ENCODE results near the gene FIBP. TPM values are rescaled to one million over a fixed set of nuclear protein-coding genes. Genes with fewer than 3 reads are reported as not detected.

FIBP gene
- total and polyA plus RNA-seq, 9 donors, result 47.1 to 63.8 (median 59.2) TPM

GRCh38 chr11:65844231-65844872, 43.9 kb downstream of the FIBP start:
- H3K4me3 ChIP-seq (ENCODE audit: low read length), result no peak overlapping the region

GRCh38 chr11:65843811-65844210, 44.5 kb downstream of the FIBP start:
- no peaks in the 10 kb centered on the region for H3K36me3 ChIP-seq (ENCODE audit: control insufficient read depth, insufficient read depth, low read length)
- no peak overlapping the region for H3K4me3 ChIP-seq (ENCODE audit: low read length)
- no peaks in the 10 kb centered on the region for H3K9me3 ChIP-seq (replicated peaks; ENCODE audit: control insufficient read depth, low read depth, low read length)
- no CpG with 5 or more reads among the region's 3 CpGs for WGBS (ENCODE audit: insufficient coverage)
- H3K27me3 ChIP-seq (ENCODE audit: control insufficient read depth, insufficient read depth, low read length), result no peaks in the 10 kb centered on the region
- no peaks in the 10 kb centered on the region for H3K4me1 ChIP-seq (ENCODE audit: control insufficient read depth, insufficient read depth, low read length)
- H3K27ac ChIP-seq (ENCODE audit: low read length), result no peak overlapping the region
- DNase-seq, result no peak

More at GRCh38 chr11:65844231-65844872, 43.9 kb downstream of the FIBP start:
- Histone ChIP-seq H3K36me3 (ENCODE audit: control insufficient read depth, insufficient read depth, low read length) (no peaks in the 10 kb centered on the region), H3K9me3 (replicated peaks; ENCODE audit: control insufficient read depth, low read depth, low read length) (no peaks in the 10 kb centered on the region), H3K27ac (ENCODE audit: low read length) (no peak overlapping the region), H3K4me1 (ENCODE audit: control insufficient read depth, insufficient read depth, low read length) (no peaks in the 10 kb centered on the region), H3K27me3 (ENCODE audit: control insufficient read depth, insufficient read depth, low read length) (no peaks in the 10 kb centered on the region)
- 95% methylated on average over 3 of the region's 10 CpGs for WGBS (ENCODE audit: insufficient coverage)
- DNase-seq, result no peak

DNA sequence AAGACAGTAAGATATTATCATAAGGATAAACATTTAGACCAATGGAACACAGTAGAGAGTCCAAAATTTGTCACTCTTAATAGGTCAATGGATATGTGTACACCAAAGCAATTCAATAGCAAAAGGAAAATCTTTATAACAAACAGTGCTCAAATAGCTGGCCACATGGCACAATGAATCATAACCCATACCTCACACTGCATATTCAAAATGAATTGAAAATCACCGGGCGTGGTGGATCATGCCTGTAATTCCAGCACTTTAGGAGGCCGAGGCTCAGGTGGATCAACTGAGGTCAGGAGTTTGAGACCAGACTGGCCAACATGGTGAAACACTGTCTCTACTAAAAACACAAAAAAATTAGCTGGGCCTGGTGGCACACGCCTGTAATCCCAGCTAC, 46.1 kb downstream of the FIBP start:
- Histone ChIP-seq H3K27me3 (ENCODE audit: control insufficient read depth, insufficient read depth, low read length) (no peaks in the 10 kb centered on the region), H3K27ac (ENCODE audit: low read length) (no peak overlapping the region), H3K4me3 (ENCODE audit: low read length) (no peak overlapping the region), H3K9me3 (replicated peaks; ENCODE audit: control insufficient read depth, low read depth, low read length) (no peaks in the 10 kb centered on the region), H3K4me1 (ENCODE audit: control insufficient read depth, insufficient read depth, low read length) (no peaks in the 10 kb centered on the region), H3K36me3 (ENCODE audit: control insufficient read depth, insufficient read depth, low read length) (no peaks in the 10 kb centered on the region)
- WGBS (ENCODE audit: insufficient coverage), result no CpG with 5 or more reads among the region's 4 CpGs
- DNase-seq, result no peak

DNA sequence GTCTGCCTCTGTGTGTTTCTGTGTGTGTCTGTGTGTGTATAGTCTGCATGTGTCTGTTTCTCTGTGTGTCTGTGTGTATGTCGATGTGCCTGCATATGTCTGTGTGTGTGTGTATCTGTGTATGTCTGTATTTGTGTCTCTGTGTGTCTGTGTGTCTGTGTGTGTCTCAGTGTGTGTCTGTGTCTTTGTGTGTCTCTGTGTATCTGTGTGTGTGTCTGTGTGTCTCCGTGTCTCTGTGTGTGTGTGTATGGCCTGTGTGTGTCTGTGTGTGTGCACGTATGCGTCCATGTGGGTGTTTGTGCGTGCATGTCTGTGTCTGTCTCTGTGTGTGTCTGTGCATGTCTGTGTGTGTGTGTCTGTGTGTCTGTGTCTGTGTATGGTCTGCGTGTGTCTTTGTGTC, 54.1 kb downstream of the FIBP start:
- no peak for DNase-seq
- 39% methylated on average over 6 of the region's 6 CpGs for WGBS (ENCODE audit: insufficient coverage)
- H3K27me3 ChIP-seq (ENCODE audit: control insufficient read depth, insufficient read depth, low read length), result peaks cover 6% of the 10 kb centered on the region

More for the DNA sequence above, 54.1 kb downstream of the FIBP start:
- H3K27ac ChIP-seq (ENCODE audit: low read length), result no peak overlapping the region
- H3K9me3 ChIP-seq (replicated peaks; ENCODE audit: control insufficient read depth, low read depth, low read length), result no peaks in the 10 kb centered on the region
- H3K4me3 ChIP-seq (ENCODE audit: low read length), result peak overlapping the region; percentile 68
- H3K36me3 ChIP-seq (ENCODE audit: control insufficient read depth, insufficient read depth, low read length), result no peaks in the 10 kb centered on the region
- peaks cover 16% of the 10 kb centered on the region for H3K4me1 ChIP-seq (ENCODE audit: control insufficient read depth, insufficient read depth, low read length)

Other genes with a start within 250 kb of the FIBP start
- gene RELA, start 225.6 kb downstream of the FIBP start, total RNA-seq, result 18.8 TPM
- gene RELA, start 225.6 kb downstream of the FIBP start, polyA plus RNA-seq (ENCODE audit: insufficient read depth in 1 of 8, insufficient read length in 8 of 8, low replicate concordance in 1 of 8), result 10 to 100 TPM; 38.6 to 54.2 (median 44.5) TPM
- gene KAT5, start 176.2 kb downstream of the FIBP start, total RNA-seq, result 40.4 TPM
- 10 to 100 TPM; 31.1 to 45.4 (median 39.7) TPM for gene KAT5, start 176.2 kb downstream of the FIBP start, polyA plus RNA-seq (ENCODE audit: insufficient read depth in 1 of 8, insufficient read length in 8 of 8, low replicate concordance in 1 of 8)
- 35.1 TPM for gene RNASEH2C, start 167.7 kb downstream of the FIBP start, total RNA-seq
- 10 to 100 TPM; 23.3 to 37.8 (median 25.6) TPM for gene RNASEH2C, start 167.7 kb downstream of the FIBP start, polyA plus RNA-seq (ENCODE audit: insufficient read depth in 1 of 8, insufficient read length in 8 of 8, low replicate concordance in 1 of 8)
- 1.6 TPM for gene AP5B1, start 107.5 kb downstream of the FIBP start, total RNA-seq
- 1 to 10 TPM; 1.6 to 3.4 (median 2.2) TPM for gene AP5B1, start 107.5 kb downstream of the FIBP start, polyA plus RNA-seq (ENCODE audit: insufficient read depth in 1 of 8, insufficient read length in 8 of 8, low replicate concordance in 1 of 8)
- gene OVOL1, start 101.4 kb downstream of the FIBP start, total RNA-seq, result not detected
- 1 to 10 TPM in 1 of 8 donors, under 1 TPM in 2, not detected in 5; 0.32 to 1.7 (median 0.41) TPM for gene OVOL1, start 101.4 kb downstream of the FIBP start, polyA plus RNA-seq (ENCODE audit: insufficient read depth in 1 of 8, insufficient read length in 8 of 8, low replicate concordance in 1 of 8)
- 0.98 TPM for gene SNX32, start 54.5 kb downstream of the FIBP start, total RNA-seq
- 1 to 10 TPM in 7 of 8 donors, under 1 TPM in 1; 1.00 to 2.6 (median 1.5) TPM for gene SNX32, start 54.5 kb downstream of the FIBP start, polyA plus RNA-seq (ENCODE audit: insufficient read depth in 1 of 8, insufficient read length in 8 of 8, low replicate concordance in 1 of 8)
- 436 TPM for gene CFL1, start 30.3 kb downstream of the FIBP start, total RNA-seq
- gene CFL1, start 30.3 kb downstream of the FIBP start, polyA plus RNA-seq (ENCODE audit: insufficient read depth in 1 of 8, insufficient read length in 8 of 8, low replicate concordance in 1 of 8), result 100 to 1,000 TPM; 590 to 789 (median 728) TPM
- gene MUS81, start 28.0 kb downstream of the FIBP start, total RNA-seq, result 34.4 TPM
- gene MUS81, start 28.0 kb downstream of the FIBP start, polyA plus RNA-seq (ENCODE audit: insufficient read depth in 1 of 8, insufficient read length in 8 of 8, low replicate concordance in 1 of 8), result 10 to 100 TPM; 35.7 to 49.5 (median 46.6) TPM
- 73.9 TPM for gene EFEMP2, start 15.7 kb downstream of the FIBP start, total RNA-seq
- 100 to 1,000 TPM in 6 of 8 donors, 10 to 100 TPM in 2; 84.6 to 138 (median 116) TPM for gene EFEMP2, start 15.7 kb downstream of the FIBP start, polyA plus RNA-seq (ENCODE audit: insufficient read depth in 1 of 8, insufficient read length in 8 of 8, low replicate concordance in 1 of 8)
- gene CTSW, start 8.6 kb downstream of the FIBP start, total RNA-seq, result 0.75 TPM
- gene CTSW, start 8.6 kb downstream of the FIBP start, polyA plus RNA-seq (ENCODE audit: insufficient read depth in 1 of 8, insufficient read length in 8 of 8, low replicate concordance in 1 of 8), result 1 to 10 TPM in 2 of 8 donors, under 1 TPM in 6; 0.48 to 2.3 (median 0.72) TPM
- gene CCDC85B, start 2.2 kb upstream of the FIBP start, total RNA-seq, result 14.2 TPM
- 10 to 100 TPM; 15.0 to 23.9 (median 21.8) TPM for gene CCDC85B, start 2.2 kb upstream of the FIBP start, polyA plus RNA-seq (ENCODE audit: insufficient read depth in 1 of 8, insufficient read length in 8 of 8, low replicate concordance in 1 of 8)
- gene FOSL1, start 11.9 kb upstream of the FIBP start, total RNA-seq, result not detected
- under 1 TPM; 0.19 to 0.66 (median 0.46) TPM for gene FOSL1, start 11.9 kb upstream of the FIBP start, polyA plus RNA-seq (ENCODE audit: insufficient read depth in 1 of 8, insufficient read length in 8 of 8, low replicate concordance in 1 of 8)
- 13.6 TPM for gene C11orf68, start 30.6 kb upstream of the FIBP start, total RNA-seq
- gene C11orf68, start 30.6 kb upstream of the FIBP start, polyA plus RNA-seq (ENCODE audit: insufficient read depth in 1 of 8, insufficient read length in 8 of 8, low replicate concordance in 1 of 8), result 10 to 100 TPM; 31.9 to 40.2 (median 36.8) TPM
- gene DRAP1, start 31.0 kb upstream of the FIBP start, total RNA-seq, result 74.4 TPM
- gene DRAP1, start 31.0 kb upstream of the FIBP start, polyA plus RNA-seq (ENCODE audit: insufficient read depth in 1 of 8, insufficient read length in 8 of 8, low replicate concordance in 1 of 8), result 100 to 1,000 TPM in 2 of 8 donors, 10 to 100 TPM in 6; 73.4 to 105 (median 93.7) TPM
- 0.09 TPM for gene TSGA10IP, start 57.0 kb upstream of the FIBP start, total RNA-seq
- under 1 TPM in 4 of 8 donors, not detected in 4; 0.09 to 0.19 (median 0.12) TPM for gene TSGA10IP, start 57.0 kb upstream of the FIBP start, polyA plus RNA-seq (ENCODE audit: insufficient read depth in 1 of 8, insufficient read length in 8 of 8, low replicate concordance in 1 of 8)
- 27.6 TPM for gene SART1, start 73.3 kb upstream of the FIBP start, total RNA-seq
- gene SART1, start 73.3 kb upstream of the FIBP start, polyA plus RNA-seq (ENCODE audit: insufficient read depth in 1 of 8, insufficient read length in 8 of 8, low replicate concordance in 1 of 8), result 10 to 100 TPM; 39.0 to 52.3 (median 42.9) TPM
- gene EIF1AD, start 113.7 kb upstream of the FIBP start, total RNA-seq, result 26.0 TPM
- 10 to 100 TPM; 15.9 to 21.3 (median 18.6) TPM for gene EIF1AD, start 113.7 kb upstream of the FIBP start, polyA plus RNA-seq (ENCODE audit: insufficient read depth in 1 of 8, insufficient read length in 8 of 8, low replicate concordance in 1 of 8)
- 35.7 TPM for gene BANF1, start 114.0 kb upstream of the FIBP start, total RNA-seq
- 100 to 1,000 TPM; 220 to 264 (median 246) TPM for gene BANF1, start 114.0 kb upstream of the FIBP start, polyA plus RNA-seq (ENCODE audit: insufficient read depth in 1 of 8, insufficient read length in 8 of 8, low replicate concordance in 1 of 8)
- gene CST6, start 123.5 kb upstream of the FIBP start, total RNA-seq, result not detected
- 1 to 10 TPM in 1 of 8 donors, not detected in 7; 1.0 TPM for gene CST6, start 123.5 kb upstream of the FIBP start, polyA plus RNA-seq (ENCODE audit: insufficient read depth in 1 of 8, insufficient read length in 8 of 8, low replicate concordance in 1 of 8)
- gene CATSPER1, start 138.0 kb upstream of the FIBP start, total RNA-seq, result 0.09 TPM
- under 1 TPM in 3 of 8 donors, not detected in 5; 0.16 to 0.19 (median 0.16) TPM for gene CATSPER1, start 138.0 kb upstream of the FIBP start, polyA plus RNA-seq (ENCODE audit: insufficient read depth in 1 of 8, insufficient read length in 8 of 8, low replicate concordance in 1 of 8)
- gene GAL3ST3, start 160.7 kb upstream of the FIBP start, total RNA-seq, result 0.80 TPM
- gene GAL3ST3, start 160.7 kb upstream of the FIBP start, polyA plus RNA-seq (ENCODE audit: insufficient read depth in 1 of 8, insufficient read length in 8 of 8, low replicate concordance in 1 of 8), result 1 to 10 TPM in 3 of 8 donors, under 1 TPM in 5; 0.22 to 1.7 (median 0.93) TPM
- 96.9 TPM for gene SF3B2, start 163.9 kb upstream of the FIBP start, total RNA-seq
- gene SF3B2, start 163.9 kb upstream of the FIBP start, polyA plus RNA-seq (ENCODE audit: insufficient read depth in 1 of 8, insufficient read length in 8 of 8, low replicate concordance in 1 of 8), result 100 to 1,000 TPM; 124 to 168 (median 144) TPM
- gene PACS1, start 181.8 kb upstream of the FIBP start, total RNA-seq, result 13.2 TPM
- 10 to 100 TPM; 25.9 to 41.3 (median 32.0) TPM for gene PACS1, start 181.8 kb upstream of the FIBP start, polyA plus RNA-seq (ENCODE audit: insufficient read depth in 1 of 8, insufficient read length in 8 of 8, low replicate concordance in 1 of 8)